HG02973 (cell line): Measurements from ENCODE around the gene SLC38A11.

Experiments
- ATAC-seq: cut with Tn5 transposase; IDR thresholded peaks from one replicate; pipeline ENCODE4 v1.9.1; 2021; ENCODE audit warnings: moderate library complexity; ENCODE audit not compliant: unreplicated experiment

Gene SLC38A11

GRCh38 chr2:164846276-164846675 is 109.0 kb downstream of the SLC38A11 start:
- ATAC-seq: no peak
